Nephron progenitor cell (in vitro differentiated cells): ENCODE data around the gene PDE7B.

Source experiments
- DNase-seq: peaks from one replicate; pipeline ENCODE4 v3.0.0; 2021
- H3K27ac Mint-ChIP-seq: 2 replicates; pipeline ENCODE4 v1.8.0; 2021; ENCODE audit warnings: mild to moderate bottlenecking, moderate library complexity, mixed read lengths
- H3K27me3 Mint-ChIP-seq: 2 replicates; pipeline ENCODE4 v1.8.0; 2021; ENCODE audit warnings: mild to moderate bottlenecking, low read depth, mixed read lengths; ENCODE audit not compliant: poor library complexity
- H3K36me3 Mint-ChIP-seq: 2 replicates; pipeline ENCODE4 v1.8.0; 2021; ENCODE audit warnings: low read depth, mixed read lengths
- H3K4me1 Mint-ChIP-seq: 2 replicates; pipeline ENCODE4 v1.8.0; 2021; ENCODE audit warnings: mixed read lengths
- H3K4me3 Mint-ChIP-seq: 2 replicates; pipeline ENCODE4 v1.8.0; 2021; ENCODE audit warnings: mild to moderate bottlenecking, moderate library complexity, mixed read lengths
- H3K9me3 Mint-ChIP-seq: 2 replicates; pipeline ENCODE4 v1.8.0; 2021; ENCODE audit warnings: mild to moderate bottlenecking, moderate library complexity, mixed read lengths
- CTCF ChIP-seq: fragments of 200-600 bp; sonication (generic); IDR thresholded peaks from 2 replicates; pipeline ENCODE4 v1.5.0; 2021; ENCODE audit warnings: antibody characterized with exemption

The PDE7B gene

DNA sequence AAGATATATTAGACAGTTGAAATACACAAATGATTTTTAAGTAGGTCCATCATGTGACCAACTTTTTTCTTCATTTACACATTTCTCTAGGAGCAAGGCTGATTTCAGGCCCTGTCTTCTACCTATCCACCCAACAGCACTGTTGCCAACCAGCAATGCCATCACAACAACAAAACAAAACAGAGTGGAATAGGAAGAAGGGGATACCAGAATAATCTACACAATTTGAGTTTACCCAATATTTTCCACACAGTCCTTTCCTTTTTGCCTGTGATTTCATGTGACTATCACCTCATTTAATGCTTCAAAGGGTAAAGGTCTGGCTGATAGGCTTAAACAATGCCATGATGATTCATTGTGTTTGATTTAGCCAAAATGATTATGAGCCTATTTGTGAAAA is 303.7 kb downstream of the PDE7B start:
- H3K4me3 Mint-ChIP-seq = no peak overlapping the region
- no peak for TF ChIP-seq CTCF

DNA sequence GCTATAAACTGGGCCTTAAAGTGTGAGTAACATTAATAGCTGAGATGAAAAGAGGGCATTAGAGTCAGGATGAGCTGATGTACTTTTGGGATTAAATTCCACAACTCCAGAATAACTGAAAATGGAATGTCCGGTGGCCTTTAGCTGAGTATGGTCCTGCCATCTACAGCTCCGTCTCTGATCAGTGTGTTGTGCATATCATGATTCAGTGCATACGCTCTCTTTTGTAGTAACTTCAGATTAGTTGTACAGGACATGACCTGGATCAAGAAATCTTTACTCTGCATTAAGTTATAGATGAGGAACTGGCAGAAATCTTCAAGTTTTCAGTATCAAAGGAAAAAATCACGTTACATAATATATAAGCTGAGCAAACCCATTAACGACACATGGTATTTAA is 306.2 kb downstream of the PDE7B start:
- H3K4me1 Mint-ChIP-seq = peaks cover 20% of the 10 kb centered on the region
- H3K27ac Mint-ChIP-seq = no peak overlapping the region
- no peak for TF ChIP-seq CTCF
- H3K4me3 Mint-ChIP-seq = no peak overlapping the region
- H3K36me3 Mint-ChIP-seq = no peaks in the 10 kb centered on the region
- no peaks in the 10 kb centered on the region for H3K9me3 Mint-ChIP-seq
- H3K27me3 Mint-ChIP-seq = peaks cover 13% of the 10 kb centered on the region
- no peak for DNase-seq

More for the DNA sequence above, 303.7 kb downstream of the PDE7B start:
- no peak for DNase-seq
- Mint-ChIP-seq H3K4me1 (peaks cover 9% of the 10 kb centered on the region), H3K27me3 (peaks cover 5% of the 10 kb centered on the region), H3K27ac (no peak overlapping the region), H3K36me3 (no peaks in the 10 kb centered on the region), H3K9me3 (no peaks in the 10 kb centered on the region)

DNA sequence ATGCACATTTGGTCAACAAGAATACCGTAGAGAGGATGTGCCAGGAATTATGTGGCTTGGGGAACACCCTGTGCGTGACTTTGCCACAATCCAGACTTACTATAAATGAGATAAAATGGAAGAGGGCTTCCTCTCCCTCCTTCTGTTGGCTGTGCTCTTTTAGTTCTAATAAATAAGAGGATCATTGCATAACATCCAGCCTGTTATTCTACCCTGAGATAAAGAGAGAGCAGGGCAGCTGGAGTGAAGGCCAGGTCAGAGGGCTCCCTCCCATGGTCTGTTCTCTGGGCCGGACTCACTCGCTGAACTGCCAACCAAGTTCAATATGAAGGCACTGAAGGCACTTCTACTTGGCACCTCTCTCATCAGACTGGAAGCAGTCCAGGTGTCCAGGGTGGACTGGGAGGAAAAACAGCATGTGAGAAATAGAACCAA is 306.9 kb downstream of the PDE7B start:
- Mint-ChIP-seq H3K9me3 (no peaks in the 10 kb centered on the region), H3K27ac (no peak overlapping the region)
- no peak for TF ChIP-seq CTCF

GRCh38 chr6:136158971-136159370 is 307.5 kb downstream of the PDE7B start:
- Mint-ChIP-seq H3K27me3 (peaks cover 14% of the 10 kb centered on the region), H3K9me3 (peaks cover 4% of the 10 kb centered on the region), H3K36me3 (no peaks in the 10 kb centered on the region), H3K4me1 (peaks cover 20% of the 10 kb centered on the region), H3K27ac (no peak overlapping the region), H3K4me3 (no peak overlapping the region)
- no peak for TF ChIP-seq CTCF
- DNase-seq = no peak

More for the DNA sequence above, 306.9 kb downstream of the PDE7B start:
- Mint-ChIP-seq H3K4me1 (peaks cover 20% of the 10 kb centered on the region), H3K27me3 (peaks cover 15% of the 10 kb centered on the region), H3K4me3 (no peak overlapping the region), H3K36me3 (no peaks in the 10 kb centered on the region)
- DNase-seq = no peak

- H3K4me3 Mint-ChIP-seq = no peak overlapping the region
- H3K9me3 Mint-ChIP-seq = peaks cover 4% of the 10 kb centered on the region
- no peaks in the 10 kb centered on the region for H3K36me3 Mint-ChIP-seq
- H3K27me3 Mint-ChIP-seq = peaks cover 12% of the 10 kb centered on the region
- DNase-seq = no peak
- H3K4me1 Mint-ChIP-seq = peaks cover 20% of the 10 kb centered on the region
- H3K27ac Mint-ChIP-seq = peak overlapping the region; percentile 6
- TF ChIP-seq CTCF = no peak
Observed at GRCh38 chr6:136160250-136160649, 308.7 kb downstream of the PDE7B start.

DNA sequence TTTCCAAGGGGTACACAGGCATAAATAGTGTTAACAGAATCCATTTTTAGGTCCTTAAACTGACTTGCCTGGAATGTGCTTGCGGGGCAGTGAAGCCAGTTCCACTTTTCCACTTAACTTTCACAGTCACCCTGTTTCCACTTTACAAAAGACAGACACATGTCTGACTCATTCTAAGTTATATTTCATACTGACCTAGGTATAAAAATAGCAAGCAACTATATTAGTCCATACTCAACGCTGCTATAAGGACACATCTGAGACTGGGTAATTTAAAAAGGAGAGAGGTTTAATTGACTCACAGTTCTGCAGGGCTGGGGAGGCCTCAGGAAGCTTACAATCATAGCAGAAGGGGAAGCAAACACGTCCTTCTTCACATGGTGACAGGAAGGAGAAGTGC is 310.4 kb downstream of the PDE7B start:
- DNase-seq = no peak
- peaks cover 15% of the 10 kb centered on the region for H3K27me3 Mint-ChIP-seq

More for the DNA sequence above, 310.4 kb downstream of the PDE7B start:
- Mint-ChIP-seq H3K4me3 (no peak overlapping the region), H3K9me3 (peaks cover 14% of the 10 kb centered on the region), H3K36me3 (no peaks in the 10 kb centered on the region), H3K4me1 (peaks cover 20% of the 10 kb centered on the region), H3K27ac (no peak overlapping the region)
- no peak for TF ChIP-seq CTCF
